ENCODE results near the gene GSTM4. TPM values are rescaled to one million over a fixed set of nuclear protein-coding genes. Genes with fewer than 3 reads are reported as not detected.

GSTM4 gene
- total RNA-seq, 1 experiment from 2014 or later = 188 TPM

DNA sequence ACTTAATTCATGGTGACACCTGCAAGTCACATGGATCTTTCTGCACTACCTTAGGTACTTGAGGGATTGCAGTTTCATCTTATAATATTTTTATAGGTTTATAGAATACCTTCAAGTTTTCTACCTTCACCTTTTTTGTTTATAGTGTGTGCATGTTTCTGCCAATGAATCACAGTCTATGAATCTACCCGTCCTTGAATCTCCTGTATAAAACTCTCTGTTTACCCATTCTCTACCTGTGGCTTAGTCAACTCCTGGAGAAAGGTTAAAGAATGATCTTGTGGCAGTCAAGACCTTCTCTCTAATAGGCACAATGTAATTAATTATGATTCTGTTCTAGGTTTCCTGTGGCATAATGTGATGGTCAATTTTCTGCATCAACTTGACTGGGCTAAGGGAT is 8.8 kb downstream of the GSTM4 start:
- ChIA-PET CTCF (no interaction called here), POLR2A (ENCODE audit: low non-redundant PET) (no interaction called here)
- Histone ChIP-seq H3K4me3 (ENCODE audit: low read depth, low read length, poor library complexity, severe bottlenecking) (no peak overlapping the region), H3K9me3 (ENCODE audit: low read depth, low read length, poor library complexity, severe bottlenecking) (no peaks in the 10 kb centered on the region), H3K27me3 (replicated peaks; ENCODE audit: insufficient read depth, low read depth, low read length, poor library complexity) (no peaks in the 10 kb centered on the region), H3K27ac (ENCODE audit: low read depth, low read length, poor library complexity, severe bottlenecking) (no peak overlapping the region), H3K4me1 (ENCODE audit: insufficient read depth, low read length, poor library complexity, severe bottlenecking) (peaks cover 12% of the 10 kb centered on the region), H3K36me3 (ENCODE audit: insufficient read depth, low read length, poor library complexity, severe bottlenecking) (peaks cover 21% of the 10 kb centered on the region)
- BruUV-seq (replicated peaks) = no TSS peak
- TF ChIP-seq EZH2 (IDR thresholded peaks at IDR 0.05; ENCODE audit: borderline replicate concordance, low read depth, low read length, poor library complexity, severe bottlenecking) = no peak
- TF ChIP-seq, protein P1, sequence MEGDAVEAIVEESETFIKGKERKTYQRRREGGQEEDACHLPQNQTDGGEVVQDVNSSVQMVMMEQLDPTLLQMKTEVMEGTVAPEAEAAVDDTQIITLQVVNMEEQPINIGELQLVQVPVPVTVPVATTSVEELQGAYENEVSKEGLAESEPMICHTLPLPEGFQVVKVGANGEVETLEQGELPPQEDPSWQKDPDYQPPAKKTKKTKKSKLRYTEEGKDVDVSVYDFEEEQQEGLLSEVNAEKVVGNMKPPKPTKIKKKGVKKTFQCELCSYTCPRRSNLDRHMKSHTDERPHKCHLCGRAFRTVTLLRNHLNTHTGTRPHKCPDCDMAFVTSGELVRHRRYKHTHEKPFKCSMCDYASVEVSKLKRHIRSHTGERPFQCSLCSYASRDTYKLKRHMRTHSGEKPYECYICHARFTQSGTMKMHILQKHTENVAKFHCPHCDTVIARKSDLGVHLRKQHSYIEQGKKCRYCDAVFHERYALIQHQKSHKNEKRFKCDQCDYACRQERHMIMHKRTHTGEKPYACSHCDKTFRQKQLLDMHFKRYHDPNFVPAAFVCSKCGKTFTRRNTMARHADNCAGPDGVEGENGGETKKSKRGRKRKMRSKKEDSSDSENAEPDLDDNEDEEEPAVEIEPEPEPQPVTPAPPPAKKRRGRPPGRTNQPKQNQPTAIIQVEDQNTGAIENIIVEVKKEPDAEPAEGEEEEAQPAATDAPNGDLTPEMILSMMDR (conservative IDR thresholded peaks at IDR 0.05; ENCODE audit: low read depth, low read length) = no peak
- intact Hi-C loops (cut with micrococcal nuclease; ENCODE audit: unreplicated experiment) = no loop called here
- DNase-seq (ENCODE audit: low spot score) = no peak

DNA sequence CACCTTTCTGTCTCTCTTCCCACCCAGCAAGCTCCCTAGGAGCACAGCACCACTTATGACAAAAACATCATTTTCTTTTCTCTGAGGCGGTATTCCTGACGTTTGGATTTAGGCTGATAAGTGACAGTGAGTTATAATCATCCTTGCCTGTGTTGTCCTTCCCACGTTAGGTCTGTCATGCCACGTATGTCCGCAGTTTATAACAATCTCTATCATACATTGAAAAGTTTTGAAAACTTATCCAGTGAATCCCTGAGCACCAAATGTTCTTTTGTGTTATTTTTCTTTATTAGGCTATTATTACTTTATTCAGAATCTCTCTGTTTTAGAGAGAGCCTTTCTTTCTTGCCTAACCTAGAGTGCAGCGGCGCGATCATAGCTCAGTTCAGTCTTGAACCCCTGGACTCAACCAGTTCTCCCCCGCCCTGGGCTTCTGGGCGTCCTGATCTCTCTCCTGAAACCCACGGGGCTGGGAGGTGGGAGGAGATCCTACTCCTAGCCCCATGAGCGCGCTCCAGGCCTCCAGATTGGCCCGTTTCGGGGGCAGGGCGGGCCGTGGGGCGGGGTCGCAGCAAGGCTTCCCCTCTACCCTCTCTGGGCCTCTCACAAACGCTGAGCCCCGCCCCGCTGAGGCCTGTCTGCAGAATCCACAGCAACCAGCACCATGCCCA is 11.7 kb downstream of the GSTM4 start, which contains the start of gene GSTM2:
Gene GSTM2 (plus strand): TSS at position 606 of the 671 bp plus-strand sequence. CDS start 59 bp downstream, at position 665.
- Histone ChIP-seq H3K9me3 (ENCODE audit: low read depth, low read length, poor library complexity, severe bottlenecking) (no peaks in the 10 kb centered on the region), H3K4me3 (ENCODE audit: low read depth, low read length, poor library complexity, severe bottlenecking) (peak within 1 kb of the TSS; percentile 57), H3K27ac (ENCODE audit: low read depth, low read length, poor library complexity, severe bottlenecking) (peak within 1 kb of the TSS; percentile 11), H3K4me1 (ENCODE audit: insufficient read depth, low read length, poor library complexity, severe bottlenecking) (peaks cover 12% of the 10 kb centered on the region), H3K27me3 (replicated peaks; ENCODE audit: insufficient read depth, low read depth, low read length, poor library complexity) (no peaks in the 10 kb centered on the region), H3K36me3 (ENCODE audit: insufficient read depth, low read length, poor library complexity, severe bottlenecking) (no peaks in the 10 kb centered on the region)
- CTCF ChIA-PET = interaction anchor here (0.6 kb wide), 2 partner anchors 24 to 37 kb away, joined by 3 to 4 read pairs; no protein-coding TSS in a partner anchor
- intact Hi-C loops (cut with micrococcal nuclease; ENCODE audit: unreplicated experiment) = no loop called here
- BruUV-seq (replicated peaks) = no TSS peak
- TF ChIP-seq, protein P1 (conservative IDR thresholded peaks at IDR 0.05; ENCODE audit: low read depth, low read length) = no peak
- no peak for TF ChIP-seq EZH2 (IDR thresholded peaks at IDR 0.05; ENCODE audit: borderline replicate concordance, low read depth, low read length, poor library complexity, severe bottlenecking)
- DNase-seq (ENCODE audit: low spot score) = peak; percentile 96
- POLR2A ChIA-PET (ENCODE audit: low non-redundant PET) = no interaction called here

DNA sequence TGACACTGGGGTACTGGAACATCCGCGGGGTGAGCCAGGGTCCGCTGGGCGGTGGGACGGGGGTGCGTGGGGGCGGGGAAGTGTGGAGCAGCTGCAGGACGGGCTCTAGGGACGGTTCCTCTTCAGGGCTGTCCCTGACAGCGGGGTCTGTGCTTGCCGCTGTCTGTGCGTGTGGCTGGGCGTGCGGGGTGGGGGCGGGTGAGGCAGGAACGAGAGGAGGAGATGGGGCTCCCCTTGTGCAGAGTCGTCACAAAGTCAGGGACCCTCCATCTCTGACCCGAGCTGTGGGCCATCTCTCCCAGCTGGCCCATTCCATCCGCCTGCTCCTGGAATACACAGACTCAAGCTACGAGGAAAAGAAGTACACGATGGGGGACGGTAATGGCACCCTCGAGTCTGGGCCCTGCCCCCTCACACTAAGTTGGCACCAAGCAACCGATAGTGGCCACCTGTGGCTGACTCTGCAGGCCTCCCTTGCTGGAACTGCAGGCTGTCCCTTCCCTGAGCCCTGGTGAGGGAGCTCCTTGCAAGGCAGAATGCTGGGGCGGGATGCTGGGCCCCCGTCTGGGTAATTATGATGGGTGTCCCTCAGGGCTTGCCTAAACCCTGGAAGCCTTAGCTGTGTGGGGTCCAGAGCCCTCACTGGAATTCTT is 12.3 kb downstream of the GSTM4 start:
- CTCF ChIA-PET = interaction anchor here (0.6 kb wide), 1 partner anchor 24 kb away, joined by 4 read pairs; no protein-coding TSS in a partner anchor
- Histone ChIP-seq H3K4me3 (ENCODE audit: low read depth, low read length, poor library complexity, severe bottlenecking) (peak overlapping the region; percentile 57), H3K4me1 (ENCODE audit: insufficient read depth, low read length, poor library complexity, severe bottlenecking) (peaks cover 12% of the 10 kb centered on the region), H3K27me3 (replicated peaks; ENCODE audit: insufficient read depth, low read depth, low read length, poor library complexity) (no peaks in the 10 kb centered on the region), H3K36me3 (ENCODE audit: insufficient read depth, low read length, poor library complexity, severe bottlenecking) (no peaks in the 10 kb centered on the region), H3K9me3 (ENCODE audit: low read depth, low read length, poor library complexity, severe bottlenecking) (no peaks in the 10 kb centered on the region), H3K27ac (ENCODE audit: low read depth, low read length, poor library complexity, severe bottlenecking) (peak overlapping the region; percentile 11)
- DNase-seq (ENCODE audit: low spot score) = peak; percentile 2
- TF ChIP-seq, protein P1 (conservative IDR thresholded peaks at IDR 0.05; ENCODE audit: low read depth, low read length) = no peak
- TF ChIP-seq EZH2 (IDR thresholded peaks at IDR 0.05; ENCODE audit: borderline replicate concordance, low read depth, low read length, poor library complexity, severe bottlenecking) = no peak
- intact Hi-C loops (cut with micrococcal nuclease; ENCODE audit: unreplicated experiment) = no loop called here
- BruUV-seq (replicated peaks) = no TSS peak
- POLR2A ChIA-PET (ENCODE audit: low non-redundant PET) = no interaction called here

Data from A673 (cell line).